ENCODE data around the gene GBX2.

GRCh38 chr2:236120141-236120601, 48.0 kb downstream of the GBX2 start:
- TF ChIP-seq EZH2phosphoT487 (IDR thresholded peaks at IDR 0.05; ENCODE audit: insufficient read depth, low read depth) (no peak), EZH2 (IDR thresholded peaks at IDR 0.05; ENCODE audit: insufficient read depth, poor library complexity, severe bottlenecking) (no peak)
